ENCODE data around the gene PRKACG. TPM values are rescaled to one million over a fixed set of nuclear protein-coding genes. Genes with fewer than 3 reads are reported as not detected.

Gene PRKACG
- total RNA-seq, 1 donor from 2014 or later, result not detected

- Histone ChIP-seq H3K27me3 (ENCODE audit: control insufficient read depth, insufficient read depth, low read length) (no peaks in the 10 kb centered on the region), H3K36me3 (ENCODE audit: control insufficient read depth, insufficient read depth, low read length) (no peaks in the 10 kb centered on the region), H3K4me3 (ENCODE audit: low read depth, low read length) (no peak overlapping the region)
- DNase-seq (ENCODE audit: low read depth) (peak; percentile 66), FAIRE-seq (peak; percentile 64)
- TF ChIP-seq CTCF (IDR thresholded peaks at IDR 0.05; ENCODE audit: insufficient read depth, low read length, severe bottlenecking), result peak; percentile 86
These were observed 14.4 kb downstream of the PRKACG start for GRCh38 chr9:68999393-69000105.

GRCh38 chr9:68998812-68999211 is 15.1 kb downstream of the PRKACG start:
- H3K27me3 ChIP-seq (ENCODE audit: control insufficient read depth, insufficient read depth, low read length), result no peaks in the 10 kb centered on the region
- FAIRE-seq, result peak; percentile 58
- TF ChIP-seq CTCF (IDR thresholded peaks at IDR 0.05; ENCODE audit: insufficient read depth, low read length, severe bottlenecking), result no peak

DNA sequence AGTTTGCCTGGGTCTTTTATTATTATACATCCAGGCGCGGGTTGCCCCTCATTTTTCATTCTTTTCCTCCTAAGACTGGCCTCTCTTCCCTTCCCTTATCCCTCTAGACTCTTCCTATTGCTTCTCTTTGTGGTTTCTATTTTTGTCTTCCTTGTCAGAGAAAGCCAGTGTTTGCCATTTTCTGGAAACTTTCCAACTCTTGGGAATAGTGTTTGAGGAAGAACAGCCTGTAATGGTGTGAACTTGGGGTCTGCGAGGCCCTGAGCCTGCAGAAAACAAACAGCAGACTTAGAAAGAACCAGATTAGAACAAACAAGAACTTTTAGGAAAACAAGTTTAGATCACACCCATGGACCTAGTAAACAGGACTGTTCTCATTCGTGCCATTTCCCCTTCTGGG is 15.5 kb downstream of the PRKACG start:
- TF ChIP-seq CTCF (IDR thresholded peaks at IDR 0.05; ENCODE audit: insufficient read depth, low read length, severe bottlenecking), result no peak
- no peak for DNase-seq (ENCODE audit: low read depth)
- Histone ChIP-seq H3K27me3 (ENCODE audit: control insufficient read depth, insufficient read depth, low read length) (no peaks in the 10 kb centered on the region), H3K4me3 (ENCODE audit: low read depth, low read length) (no peak overlapping the region), H3K36me3 (ENCODE audit: control insufficient read depth, insufficient read depth, low read length) (no peaks in the 10 kb centered on the region)
- FAIRE-seq, result no peak

More at GRCh38 chr9:68998812-68999211, 15.1 kb downstream of the PRKACG start:
- H3K4me3 ChIP-seq (ENCODE audit: low read depth, low read length), result no peak overlapping the region
- no peaks in the 10 kb centered on the region for H3K36me3 ChIP-seq (ENCODE audit: control insufficient read depth, insufficient read depth, low read length)
- no peak for DNase-seq (ENCODE audit: low read depth)

DNA sequence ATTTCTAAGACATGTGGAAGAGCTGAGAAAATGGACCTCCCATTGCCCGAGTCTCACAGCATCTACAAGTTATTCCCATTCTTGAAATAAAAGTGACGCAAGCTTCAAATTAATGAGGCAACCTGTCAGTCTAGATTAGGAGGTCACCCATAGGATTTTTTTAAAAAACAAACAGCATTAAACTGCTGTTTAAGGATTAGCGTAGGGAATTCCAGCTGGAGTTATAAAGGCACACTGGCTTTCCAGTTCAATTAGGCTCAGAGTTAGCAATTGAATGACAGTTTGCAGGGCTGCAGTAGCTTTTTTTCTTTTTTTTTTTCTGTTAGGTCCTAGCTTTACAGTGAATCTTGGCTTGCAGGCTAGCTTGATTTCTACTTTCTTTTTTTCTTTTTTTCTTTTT is 16.2 kb downstream of the PRKACG start:
- DNase-seq (ENCODE audit: low read depth) (no peak), FAIRE-seq (no peak)
- no peaks in the 10 kb centered on the region for H3K36me3 ChIP-seq (ENCODE audit: control insufficient read depth, insufficient read depth, low read length)
- H3K4me3 ChIP-seq (ENCODE audit: low read depth, low read length), result no peak overlapping the region
- TF ChIP-seq CTCF (IDR thresholded peaks at IDR 0.05; ENCODE audit: insufficient read depth, low read length, severe bottlenecking), result no peak
- no peaks in the 10 kb centered on the region for H3K27me3 ChIP-seq (ENCODE audit: control insufficient read depth, insufficient read depth, low read length)

- FAIRE-seq, result no peak
- H3K36me3 ChIP-seq (ENCODE audit: control insufficient read depth, insufficient read depth, low read length), result no peaks in the 10 kb centered on the region
- DNase-seq (ENCODE audit: low read depth), result no peak
- H3K4me3 ChIP-seq (ENCODE audit: low read depth, low read length), result no peak overlapping the region
- TF ChIP-seq CTCF (IDR thresholded peaks at IDR 0.05; ENCODE audit: insufficient read depth, low read length, severe bottlenecking), result no peak
- H3K27me3 ChIP-seq (ENCODE audit: control insufficient read depth, insufficient read depth, low read length), result no peaks in the 10 kb centered on the region
These were observed 17.5 kb downstream of the PRKACG start for GRCh38 chr9:68996462-68996861.

- DNase-seq (ENCODE audit: low read depth) (no peak), FAIRE-seq (no peak)
- H3K27me3 ChIP-seq (ENCODE audit: control insufficient read depth, insufficient read depth, low read length), result no peaks in the 10 kb centered on the region
- no peak for TF ChIP-seq CTCF (IDR thresholded peaks at IDR 0.05; ENCODE audit: insufficient read depth, low read length, severe bottlenecking)
- no peak overlapping the region for H3K4me3 ChIP-seq (ENCODE audit: low read depth, low read length)
- H3K36me3 ChIP-seq (ENCODE audit: control insufficient read depth, insufficient read depth, low read length), result no peaks in the 10 kb centered on the region
These were observed 18.1 kb downstream of the PRKACG start for GRCh38 chr9:68995776-68996175.

All from bronchial epithelial cell (primary cell).